RWPE2 (cell line): ENCODE measurements around the gene CTNND2.

Experiments
- ATAC-seq: fragments of 200-7000 bp; cut with Tn5 transposase; 3 replicates; pipeline ENCODE4 v1.9.1; 2021; ENCODE audit warnings: low read depth
- DNase-seq: peaks from one replicate; pipeline ENCODE4 v3.0.0-alpha.2; 2020; ENCODE audit warnings: low spot score
- H3K27ac ChIP-seq: fragments of 450-650 bp; 2 replicates; pipeline ENCODE4 v1.5.1; 2017; ENCODE audit warnings: mild to moderate bottlenecking; ENCODE audit not compliant: poor library complexity, severe bottlenecking
- H3K27me3 ChIP-seq: fragments of 250-450 bp; sonication (Bioruptor Pico); 2 replicates; pipeline ENCODE4 v1.5.1; 2021; ENCODE audit warnings: mild to moderate bottlenecking, moderate library complexity; ENCODE audit not compliant: insufficient read depth, poor library complexity, severe bottlenecking
- H3K36me3 ChIP-seq: fragments of 250-450 bp; sonication (Bioruptor Pico); 2 replicates; pipeline ENCODE4 v1.5.1; 2020; ENCODE audit warnings: low read depth, mild to moderate bottlenecking, moderate library complexity
- H3K4me1 ChIP-seq: fragments of 250-450 bp; sonication (Bioruptor Pico); 2 replicates; pipeline ENCODE4 v1.5.1; 2021; ENCODE audit warnings: mild to moderate bottlenecking, moderate library complexity; ENCODE audit not compliant: insufficient read depth, poor library complexity, severe bottlenecking
- H3K4me3 ChIP-seq: fragments of 250-450 bp; sonication (Bioruptor Pico); 2 replicates; pipeline ENCODE4 v1.5.1; 2021; ENCODE audit warnings: mild to moderate bottlenecking, moderate library complexity; ENCODE audit not compliant: severe bottlenecking
- H3K9me3 ChIP-seq: fragments of 250-450 bp; sonication (Bioruptor Pico); 2 replicates; pipeline ENCODE4 v1.5.1; 2021; ENCODE audit warnings: mild to moderate bottlenecking, moderate library complexity; ENCODE audit not compliant: severe bottlenecking
- TF ChIP-seq, protein P1 (sequence below): fragments of 450-650 bp; IDR thresholded peaks from one replicate; pipeline ENCODE4 v1.5.1; 2017; ENCODE audit warnings: mild to moderate bottlenecking, moderate library complexity; ENCODE audit not compliant: poor library complexity, severe bottlenecking

CTNND2 gene

GRCh38 chr5:11797132-11797531 is 107.1 kb downstream of the CTNND2 start:
- Histone ChIP-seq H3K27me3 (peaks cover 39% of the 10 kb centered on the region), H3K4me3 (no peak overlapping the region), H3K27ac (no peak overlapping the region), H3K9me3 (no peaks in the 10 kb centered on the region), H3K4me1 (no peaks in the 10 kb centered on the region), H3K36me3 (no peaks in the 10 kb centered on the region)
- no peak for ATAC-seq
- DNase-seq, result no peak
- TF ChIP-seq, protein P1, sequence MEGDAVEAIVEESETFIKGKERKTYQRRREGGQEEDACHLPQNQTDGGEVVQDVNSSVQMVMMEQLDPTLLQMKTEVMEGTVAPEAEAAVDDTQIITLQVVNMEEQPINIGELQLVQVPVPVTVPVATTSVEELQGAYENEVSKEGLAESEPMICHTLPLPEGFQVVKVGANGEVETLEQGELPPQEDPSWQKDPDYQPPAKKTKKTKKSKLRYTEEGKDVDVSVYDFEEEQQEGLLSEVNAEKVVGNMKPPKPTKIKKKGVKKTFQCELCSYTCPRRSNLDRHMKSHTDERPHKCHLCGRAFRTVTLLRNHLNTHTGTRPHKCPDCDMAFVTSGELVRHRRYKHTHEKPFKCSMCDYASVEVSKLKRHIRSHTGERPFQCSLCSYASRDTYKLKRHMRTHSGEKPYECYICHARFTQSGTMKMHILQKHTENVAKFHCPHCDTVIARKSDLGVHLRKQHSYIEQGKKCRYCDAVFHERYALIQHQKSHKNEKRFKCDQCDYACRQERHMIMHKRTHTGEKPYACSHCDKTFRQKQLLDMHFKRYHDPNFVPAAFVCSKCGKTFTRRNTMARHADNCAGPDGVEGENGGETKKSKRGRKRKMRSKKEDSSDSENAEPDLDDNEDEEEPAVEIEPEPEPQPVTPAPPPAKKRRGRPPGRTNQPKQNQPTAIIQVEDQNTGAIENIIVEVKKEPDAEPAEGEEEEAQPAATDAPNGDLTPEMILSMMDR, result no peak

GRCh38 chr5:11793396-11793795 is 110.8 kb downstream of the CTNND2 start:
- Histone ChIP-seq H3K4me1 (no peaks in the 10 kb centered on the region), H3K36me3 (no peaks in the 10 kb centered on the region), H3K9me3 (no peaks in the 10 kb centered on the region), H3K27ac (no peak overlapping the region), H3K27me3 (peaks cover 39% of the 10 kb centered on the region), H3K4me3 (no peak overlapping the region)
- DNase-seq, result no peak
- TF ChIP-seq, protein P1, result no peak
- ATAC-seq, result no peak

GRCh38 chr5:11792621-11793020 is 111.6 kb downstream of the CTNND2 start:
- TF ChIP-seq, protein P1, result no peak
- Histone ChIP-seq H3K27me3 (peaks cover 39% of the 10 kb centered on the region), H3K9me3 (no peaks in the 10 kb centered on the region), H3K4me1 (no peaks in the 10 kb centered on the region), H3K36me3 (no peaks in the 10 kb centered on the region), H3K4me3 (no peak overlapping the region), H3K27ac (no peak overlapping the region)
- no peak for ATAC-seq
- DNase-seq, result no peak

- Histone ChIP-seq H3K4me1 (no peaks in the 10 kb centered on the region), H3K36me3 (no peaks in the 10 kb centered on the region), H3K27ac (no peak overlapping the region), H3K9me3 (no peaks in the 10 kb centered on the region), H3K4me3 (no peak overlapping the region), H3K27me3 (peaks cover 41% of the 10 kb centered on the region)
- ATAC-seq (no peak), DNase-seq (no peak)
- TF ChIP-seq, protein P1, result no peak
Observed at GRCh38 chr5:11791792-11792191, 112.5 kb downstream of the CTNND2 start.

- TF ChIP-seq, protein P1, result no peak
- no peak for DNase-seq
Observed at GRCh38 chr5:11790201-11790600, 114.0 kb downstream of the CTNND2 start.

More at GRCh38 chr5:11790201-11790600, 114.0 kb downstream of the CTNND2 start:
- ATAC-seq, result no peak
- Histone ChIP-seq H3K9me3 (no peaks in the 10 kb centered on the region), H3K27ac (no peak overlapping the region), H3K4me3 (no peak overlapping the region), H3K4me1 (no peaks in the 10 kb centered on the region), H3K36me3 (no peaks in the 10 kb centered on the region), H3K27me3 (peaks cover 37% of the 10 kb centered on the region)
